CD14-positive monocyte (primary cell): ENCODE measurements around the gene TOX3. TPM values are rescaled to one million over a fixed set of nuclear protein-coding genes. Genes with fewer than 3 reads are reported as not detected.

ENCODE experiments used
- DNase-seq, 3 donors: peaks; one replicate each; pipeline ENCODE4 v3.0.0-alpha.2; 2011 to 2022
- H2AFZ ChIP-seq: 2 replicates; pipeline ENCODE4 v1.6.0; 2012; ENCODE audit warnings: mild to moderate bottlenecking, low read depth, low read length, inconsistent platforms; ENCODE audit not compliant: insufficient read depth, poor library complexity, severe bottlenecking
- H3K27ac ChIP-seq, 2 donors: 1 replicate in 1 of 2; 2 replicates in 1 of 2; pipeline ENCODE4 v1.5.1; 2012 to 2013; ENCODE audit warnings: low read length in 2 of 2, control low read depth in 1 of 2, inconsistent platforms in 1 of 2, low read depth in 1 of 2, mild to moderate bottlenecking in 1 of 2
- H3K27me3 ChIP-seq, 2 donors: one replicate each; pipeline versions ENCODE4 v1.6.0 to v1.6.1; 2011 to 2013; ENCODE audit warnings: low read length in 2 of 2; ENCODE audit not compliant: control insufficient read depth in 2 of 2, insufficient read depth in 2 of 2
- H3K36me3 ChIP-seq, 2 donors: replicated peaks in 1 of 2; 1 replicate in 1 of 2; 2 replicates in 1 of 2; pipeline versions ENCODE4 v1.5.1 to v1.6.1; 2012 to 2013; ENCODE audit warnings: low read length in 2 of 2, control low read depth in 1 of 2, inconsistent platforms in 1 of 2, mild to moderate bottlenecking in 1 of 2; ENCODE audit not compliant: insufficient read depth in 2 of 2, control insufficient read depth in 1 of 2
- H3K4me1 ChIP-seq, 2 donors: 1 replicate in 1 of 2; 2 replicates in 1 of 2; pipeline versions ENCODE4 v1.5.1 to v1.6.1; 2012 to 2013; ENCODE audit warnings: low read length in 2 of 2, control low read depth in 1 of 2, inconsistent platforms in 1 of 2, mild to moderate bottlenecking in 1 of 2, moderate library complexity in 1 of 2; ENCODE audit not compliant: insufficient read depth in 2 of 2, control insufficient read depth in 1 of 2
- H3K4me2 ChIP-seq: replicated peaks from 2 replicates; pipeline ENCODE3; 2012; ENCODE audit warnings: low read length, moderate library complexity, mild to moderate bottlenecking; ENCODE audit not compliant: poor library complexity, severe bottlenecking; ENCODE audit errors: extremely low read depth
- H3K4me3 ChIP-seq, 3 experiments: fragments of 200-600 bp in 1 of 3; sonication (generic) in 1 of 3; replicated peaks in 1 of 3; 1 replicate in 2 of 3; 2 replicates in 1 of 3; pipeline ENCODE4 v1.5.1; 2011 to 2013; ENCODE audit warnings: low read length in 3 of 3, mild to moderate bottlenecking in 3 of 3, control low read depth in 2 of 3, low read depth in 2 of 3, inconsistent platforms in 1 of 3, moderate library complexity in 1 of 3
- H3K79me2 ChIP-seq: 2 replicates; pipeline ENCODE4 v1.6.0; 2012; ENCODE audit warnings: mild to moderate bottlenecking, control low read depth, inconsistent platforms, low read length, moderate library complexity; ENCODE audit not compliant: insufficient read depth
- H3K9ac ChIP-seq: 2 replicates; pipeline ENCODE4 v1.6.0; 2017; ENCODE audit warnings: low read length, mild to moderate bottlenecking; ENCODE audit not compliant: insufficient read depth, poor library complexity, severe bottlenecking
- H3K9me3 ChIP-seq, 2 donors: replicated peaks in 1 of 2; 1 replicate in 1 of 2; 2 replicates in 1 of 2; pipeline versions ENCODE4 v1.5.1 to v1.6.1; 2012 to 2013; ENCODE audit warnings: low read length in 2 of 2, control low read depth in 1 of 2; ENCODE audit not compliant: control insufficient read depth in 1 of 2, insufficient read depth in 1 of 2
- H4K20me1 ChIP-seq: 2 replicates; pipeline ENCODE4 v1.6.0; 2012; ENCODE audit warnings: mild to moderate bottlenecking, low read length, control low read depth, moderate library complexity; ENCODE audit not compliant: insufficient read depth
- H3K27ac Mint-ChIP-seq, 7 donors: one replicate each; pipeline ENCODE4 v1.8.0; 2020; ENCODE audit warnings: mild to moderate bottlenecking in 7 of 7, mixed read lengths in 7 of 7, moderate library complexity in 6 of 7, inconsistent platforms in 2 of 7
- H3K27me3 Mint-ChIP-seq, 3 donors: one replicate each; pipeline ENCODE4 v1.8.0; 2021 to 2022; ENCODE audit warnings: low read depth in 3 of 3, mild to moderate bottlenecking in 3 of 3, mixed read lengths in 3 of 3, moderate library complexity in 3 of 3, inconsistent platforms in 1 of 3
- H3K36me3 Mint-ChIP-seq, 2 donors: one replicate each; pipeline ENCODE4 v1.8.0; 2020; ENCODE audit warnings: mixed read lengths in 2 of 2, inconsistent platforms in 1 of 2, mild to moderate bottlenecking in 1 of 2
- H3K4me1 Mint-ChIP-seq: one replicate; pipeline ENCODE4 v1.8.0; 2020; ENCODE audit warnings: mild to moderate bottlenecking, mixed read lengths
- H3K4me3 Mint-ChIP-seq, 2 donors: one replicate each; pipeline ENCODE4 v1.8.0; 2020; ENCODE audit warnings: mild to moderate bottlenecking in 2 of 2, mixed read lengths in 2 of 2, moderate library complexity in 1 of 2
- H3K9me3 Mint-ChIP-seq, 7 donors: one replicate each; pipeline ENCODE4 v1.8.0; 2020 to 2022; ENCODE audit warnings: mixed read lengths in 7 of 7, mild to moderate bottlenecking in 6 of 7, moderate library complexity in 6 of 7, inconsistent platforms in 2 of 7
- WGBS: methylation state at CpG from one replicate; pipeline ENCODE4 v1.1.5; 2013; ENCODE audit warnings: missing lambda C conversion rate; ENCODE audit not compliant: insufficient coverage; 5-methylcytosine and 5-hydroxymethylcytosine counted together
- intact Hi-C, 2 donors: fragments of 100-400 bp; cut with micrococcal nuclease; formaldehyde crosslinking; loops; one replicate each; pipeline versions ENCODE4 v1.15.0 to v1.15.1; 2023
- polyA plus RNA-seq, 3 donors: library from polyadenylated mRNA; depleted of rRNA in 1 of 3; unstranded in 2 of 3; stranded (reverse) in 1 of 3; fragments of 300-500 nt in 2 of 3; fragments of >200 nt in 1 of 3; fragmentation: Illumina TruSeq in 2 of 3; gene quantifications; 1 replicate in 2 of 3; 2 replicates in 1 of 3; pipeline ENCODE4 v1.2.3, GENCODE V29; 2012 to 2021
- TF ChIP-seq, protein P1 (sequence below): fragments of 200-600 bp; IDR thresholded peaks from one replicate; pipeline ENCODE4 v1.8.0; 2022; ENCODE audit warnings: antibody characterized with exemption, mild to moderate bottlenecking

Gene TOX3
- polyA plus RNA-seq, 3 donors: not detected

DNA sequence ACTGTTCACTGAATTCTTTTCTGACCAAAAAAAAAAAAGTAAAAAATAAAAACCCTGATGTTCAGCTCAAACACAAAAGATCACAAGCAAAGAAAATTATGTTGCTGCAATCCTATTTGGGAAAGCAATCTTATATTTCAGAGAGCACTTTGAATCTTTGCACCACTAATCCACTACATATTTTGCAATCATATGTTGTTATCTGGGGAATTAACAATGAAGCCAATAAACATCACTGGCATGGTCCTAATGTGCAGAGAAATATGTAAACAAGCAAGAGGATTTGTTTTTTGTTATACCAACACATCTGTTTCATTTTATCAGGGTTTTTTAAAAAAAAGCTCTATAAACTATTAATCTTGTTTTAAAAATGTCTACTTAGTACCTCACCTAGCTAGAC is 84.1 kb downstream of the TOX3 start:
- Histone ChIP-seq H3K4me1 (no peaks in the 10 kb centered on the region), H3K36me3 (no peaks in the 10 kb centered on the region), H3K27ac (no peak overlapping the region), H3K79me2 (no peaks in the 10 kb centered on the region), H3K9me3 (no peaks in the 10 kb centered on the region), H2AFZ (no peak overlapping the region), H3K4me3 (no peak overlapping the region), H3K4me2 (no peak overlapping the region), H3K9ac (no peak overlapping the region), H4K20me1 (no peaks in the 10 kb centered on the region), H3K27me3 (no peaks in the 10 kb centered on the region)
- H3K27me3 Mint-ChIP-seq: no peaks in the 10 kb centered on the region
- H3K36me3 Mint-ChIP-seq: no peaks in the 10 kb centered on the region
- H3K9me3 Mint-ChIP-seq: peaks cover 0 to 1% (median 0%) of the 10 kb centered on the region in 7 donors
- H3K27ac Mint-ChIP-seq: no peak overlapping the region
- TF ChIP-seq, protein P1, sequence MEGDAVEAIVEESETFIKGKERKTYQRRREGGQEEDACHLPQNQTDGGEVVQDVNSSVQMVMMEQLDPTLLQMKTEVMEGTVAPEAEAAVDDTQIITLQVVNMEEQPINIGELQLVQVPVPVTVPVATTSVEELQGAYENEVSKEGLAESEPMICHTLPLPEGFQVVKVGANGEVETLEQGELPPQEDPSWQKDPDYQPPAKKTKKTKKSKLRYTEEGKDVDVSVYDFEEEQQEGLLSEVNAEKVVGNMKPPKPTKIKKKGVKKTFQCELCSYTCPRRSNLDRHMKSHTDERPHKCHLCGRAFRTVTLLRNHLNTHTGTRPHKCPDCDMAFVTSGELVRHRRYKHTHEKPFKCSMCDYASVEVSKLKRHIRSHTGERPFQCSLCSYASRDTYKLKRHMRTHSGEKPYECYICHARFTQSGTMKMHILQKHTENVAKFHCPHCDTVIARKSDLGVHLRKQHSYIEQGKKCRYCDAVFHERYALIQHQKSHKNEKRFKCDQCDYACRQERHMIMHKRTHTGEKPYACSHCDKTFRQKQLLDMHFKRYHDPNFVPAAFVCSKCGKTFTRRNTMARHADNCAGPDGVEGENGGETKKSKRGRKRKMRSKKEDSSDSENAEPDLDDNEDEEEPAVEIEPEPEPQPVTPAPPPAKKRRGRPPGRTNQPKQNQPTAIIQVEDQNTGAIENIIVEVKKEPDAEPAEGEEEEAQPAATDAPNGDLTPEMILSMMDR: no peak
- no peak overlapping the region for H3K4me3 Mint-ChIP-seq
- DNase-seq: no peak
- no peaks in the 10 kb centered on the region for H3K4me1 Mint-ChIP-seq
- intact Hi-C loops: no loop called here

DNA sequence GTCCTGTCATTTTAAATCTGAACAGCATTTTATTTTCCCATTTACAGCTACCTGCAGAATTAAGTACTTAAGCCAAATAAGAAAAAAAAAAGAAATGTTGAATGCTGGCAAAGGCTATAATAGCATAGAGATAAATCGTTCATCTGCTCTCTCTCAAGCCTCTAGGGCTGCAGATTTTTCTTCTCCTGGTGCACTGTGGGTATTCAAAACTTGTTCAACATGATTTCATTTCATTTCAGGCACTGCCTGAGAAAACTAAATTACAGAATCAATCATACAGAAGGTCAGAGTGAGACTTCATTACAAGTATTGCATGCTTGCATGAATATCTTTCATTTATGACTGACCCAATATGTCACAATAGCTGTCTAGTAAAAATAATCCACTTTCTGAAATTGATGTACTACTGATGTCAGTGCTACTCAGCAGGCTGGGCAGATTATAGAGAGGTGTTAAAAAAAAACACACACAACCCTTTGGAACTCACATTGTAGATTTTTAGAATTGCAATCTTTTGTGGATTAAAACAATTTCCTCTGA is 86.2 kb downstream of the TOX3 start:
- Mint-ChIP-seq H3K27ac (no peak overlapping the region), H3K4me1 (no peaks in the 10 kb centered on the region), H3K36me3 (no peaks in the 10 kb centered on the region), H3K27me3 (no peaks in the 10 kb centered on the region), H3K4me3 (no peak overlapping the region), H3K9me3 (peaks cover 0 to 4% (median 0%) of the 10 kb centered on the region in 7 donors)
- no peak for DNase-seq
- intact Hi-C loops: no loop called here
- H3K79me2 ChIP-seq: no peaks in the 10 kb centered on the region
- H3K9ac ChIP-seq: no peak overlapping the region
- H3K4me3 ChIP-seq: no peak overlapping the region
- no peaks in the 10 kb centered on the region for H3K9me3 ChIP-seq
- TF ChIP-seq, protein P1: no peak
- no CpG with 5 or more reads among the region's 1 CpG for WGBS
- no peaks in the 10 kb centered on the region for H4K20me1 ChIP-seq
- H3K27ac ChIP-seq: no peak overlapping the region
- H3K36me3 ChIP-seq: no peaks in the 10 kb centered on the region
- H2AFZ ChIP-seq: no peak overlapping the region
- no peak overlapping the region for H3K4me2 ChIP-seq
- no peaks in the 10 kb centered on the region for H3K4me1 ChIP-seq
- no peaks in the 10 kb centered on the region for H3K27me3 ChIP-seq
